Left ventricle myocardium superior (tissue), 1 donor: Measurements from ENCODE around the gene ATP9B. TPM values are rescaled to one million over a fixed set of nuclear protein-coding genes. Genes with fewer than 3 reads are reported as not detected.

Experiments
- ATAC-seq: fragments of 200-7000 bp; cut with Tn5 transposase; one replicate; pipeline ENCODE4 v1.9.1; 2020; ENCODE audit warnings: mild to moderate bottlenecking, moderate library complexity
- DNase-seq: peaks from one replicate; pipeline ENCODE4 v3.0.0-alpha.2; 2020
- intact Hi-C: fragments of 100-400 bp; cut with micrococcal nuclease; formaldehyde crosslinking; loops from one replicate; pipeline ENCODE4 v1.11.0; 2022
- total RNA-seq: library from RNA; stranded (reverse); fragmentation: NEBNext Ultra II Directional; extraction: Animal tissue kit (Norgen Biotek cat#: 25700); gene quantifications from one replicate; pipeline ENCODE4 v1.2.1, GENCODE V29; 2021
- donor health status: DM: no; HTN: yes; CAD: no; lungs with severe emphysema.

ATP9B gene
- total RNA-seq, 1 donor from 2014 or later = 14.0 TPM

GRCh38 chr18:79187532-79188277 is 118.5 kb downstream of the ATP9B start:
- no peak for DNase-seq
- no peak for ATAC-seq
- intact Hi-C loops = no loop called here

GRCh38 chr18:79191418-79191817 is 122.2 kb downstream of the ATP9B start:
- intact Hi-C loops = no loop called here
- DNase-seq = no peak
- no peak for ATAC-seq

GRCh38 chr18:79191956-79192355 is 122.8 kb downstream of the ATP9B start:
- ATAC-seq (no peak), DNase-seq (no peak)
- intact Hi-C loops = no loop called here

- intact Hi-C loops = no loop called here
- ATAC-seq = no peak
- DNase-seq = no peak
These were observed 124.6 kb downstream of the ATP9B start for GRCh38 chr18:79193826-79194225.

GRCh38 chr18:79195716-79196683 is 126.8 kb downstream of the ATP9B start:
- ATAC-seq (no peak), DNase-seq (no peak)

GRCh38 chr18:79197531-79197930 is 128.3 kb downstream of the ATP9B start:
- intact Hi-C loops = no loop called here
- ATAC-seq = no peak

More at GRCh38 chr18:79195716-79196683, 126.8 kb downstream of the ATP9B start:
- intact Hi-C loops = no loop called here

GRCh38 chr18:79199691-79200374 is 130.6 kb downstream of the ATP9B start:
- ATAC-seq = no peak
- intact Hi-C loops = no loop called here
- DNase-seq = no peak

More at GRCh38 chr18:79197531-79197930, 128.3 kb downstream of the ATP9B start:
- DNase-seq = no peak

GRCh38 chr18:79200546-79201268 is 131.5 kb downstream of the ATP9B start:
- DNase-seq (no peak), ATAC-seq (peak; percentile 77)
- intact Hi-C loops = no loop called here

- intact Hi-C loops = no loop called here
- ATAC-seq (no peak), DNase-seq (no peak)
These were observed 133.9 kb downstream of the ATP9B start for GRCh38 chr18:79203017-79203605.

- intact Hi-C loops = no loop called here
- no peak for ATAC-seq
- DNase-seq = no peak
These were observed 136.0 kb downstream of the ATP9B start for GRCh38 chr18:79204889-79205807.

- ATAC-seq = no peak
- no peak for DNase-seq
- intact Hi-C loops = no loop called here
These were observed 137.2 kb downstream of the ATP9B start for GRCh38 chr18:79206444-79206843.

GRCh38 chr18:79208906-79209305 is 139.7 kb downstream of the ATP9B start:
- ATAC-seq (peak; percentile 98), DNase-seq (peak; percentile 62)
- intact Hi-C loops = no loop called here

GRCh38 chr18:79210002-79210910 is 141.1 kb downstream of the ATP9B start:
- no peak for ATAC-seq
- DNase-seq = no peak
- intact Hi-C loops = no loop called here

- no peak for DNase-seq
- intact Hi-C loops = no loop called here
- no peak for ATAC-seq
These were observed 142.7 kb downstream of the ATP9B start for GRCh38 chr18:79211844-79212243.

GRCh38 chr18:79214056-79214455 is 144.9 kb downstream of the ATP9B start:
- DNase-seq = no peak
- ATAC-seq = no peak
- intact Hi-C loops = no loop called here

GRCh38 chr18:79216176-79216575 is 147.0 kb downstream of the ATP9B start:
- ATAC-seq (peak; percentile 50), DNase-seq (no peak)
- intact Hi-C loops = no loop called here
